NOMO-1 treated with dmso at 0.1 percent for 144 hours (cell line): Measurements from ENCODE around the gene SLC7A14.

Experiments used
- DNase-seq: peaks from one replicate; lab custom pipeline; 2025; ENCODE audit not compliant: unreplicated experiment; lab: John Stamatoyannopoulos, UW

The SLC7A14 gene

DNA sequence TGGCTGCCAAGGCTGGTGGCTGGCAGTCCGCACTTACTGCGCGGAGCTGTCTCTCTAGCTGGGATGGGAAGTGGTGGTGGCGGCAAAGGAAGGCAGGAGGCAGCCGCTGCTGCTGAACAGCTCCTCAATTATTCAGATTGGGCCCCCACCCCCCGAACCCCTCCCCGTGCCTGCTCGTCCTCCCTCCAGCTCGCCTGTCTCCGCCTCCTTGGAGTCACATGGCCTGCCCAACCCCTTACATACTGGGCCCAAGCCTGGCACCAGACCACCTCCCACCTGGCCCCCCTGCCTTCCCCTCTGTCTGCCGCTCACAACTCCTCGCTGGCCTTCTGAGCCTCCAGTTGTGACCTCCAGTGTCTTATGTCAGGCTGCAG, at the start of gene SLC7A14:
Gene SLC7A14, minus strand, starts transcription at position 139 of the 374 bp plus-strand sequence. CDS start 59,139 bp downstream, outside the sequence.
- DNase-seq: no peak

DNA sequence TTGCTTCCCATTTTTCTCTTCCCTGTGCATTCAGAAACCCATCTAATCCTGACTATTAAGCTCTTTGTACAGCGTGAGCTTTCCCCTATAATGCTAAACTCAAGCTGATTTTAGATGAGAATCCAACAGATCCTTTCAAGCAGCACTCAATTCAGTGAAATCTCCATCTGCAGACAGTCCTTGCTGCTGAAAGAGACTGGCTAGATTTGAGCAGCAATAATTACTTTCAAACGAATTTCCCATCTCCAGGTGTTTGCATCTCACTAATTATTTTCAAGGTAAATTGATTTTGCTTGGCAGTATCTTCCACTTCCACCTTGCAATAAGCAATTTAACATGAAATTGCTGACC, 49.5 kb upstream of the SLC7A14 start:
- no peak for DNase-seq

DNA sequence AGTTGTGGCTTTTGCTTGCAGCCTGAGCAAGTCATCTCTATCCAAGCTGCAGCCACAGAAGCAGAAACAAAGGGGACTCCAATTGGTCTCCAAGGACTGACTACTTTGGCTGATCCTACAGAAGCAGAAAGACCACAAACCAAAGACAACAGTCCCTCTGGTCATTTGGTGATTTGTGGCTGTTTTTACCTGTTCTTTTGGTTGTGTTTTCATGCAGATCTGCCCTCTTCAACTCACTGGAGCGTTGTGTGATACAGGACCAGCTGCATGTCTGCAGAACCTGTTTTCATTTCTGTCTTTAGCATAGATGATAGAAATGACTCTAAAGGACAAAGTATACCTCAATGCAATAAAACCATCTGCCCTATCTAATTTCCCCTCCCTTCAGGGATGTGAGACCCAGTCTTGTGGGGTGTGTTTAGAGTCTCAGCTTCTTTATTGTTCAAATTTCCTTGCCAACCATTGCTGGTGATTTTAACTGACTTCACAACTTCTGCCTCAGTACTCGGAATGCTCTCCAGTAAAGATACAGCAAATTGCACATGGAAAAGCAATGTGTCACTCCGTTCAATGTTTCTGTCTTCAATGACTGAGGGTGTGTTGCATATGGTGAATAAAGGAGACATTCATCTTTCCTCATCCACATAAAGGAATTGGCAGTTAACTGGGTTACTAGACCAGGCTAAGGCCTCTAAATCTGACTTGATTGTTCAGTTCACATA, 48.9 kb upstream of the SLC7A14 start:
- DNase-seq: no peak

DNA sequence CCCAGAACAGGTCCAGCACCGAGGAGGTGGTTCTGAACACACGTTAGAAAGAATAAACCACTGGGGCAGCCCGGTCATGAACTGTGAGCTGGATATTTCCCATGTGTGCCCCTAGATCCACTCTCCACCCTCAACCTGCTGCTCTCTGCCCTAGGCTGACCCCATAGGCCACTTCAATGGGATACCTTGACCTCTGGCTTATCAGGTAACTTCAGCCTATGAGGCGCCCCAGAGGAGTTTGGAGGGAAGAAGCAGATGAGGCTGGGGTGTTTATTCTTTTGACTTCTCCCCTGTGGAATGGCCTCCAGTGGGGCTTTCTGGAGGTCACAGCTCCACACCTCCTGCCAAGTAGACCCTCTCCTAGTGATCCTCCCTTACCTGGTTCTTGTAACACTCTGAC, 47.7 kb upstream of the SLC7A14 start:
- no peak for DNase-seq

DNA sequence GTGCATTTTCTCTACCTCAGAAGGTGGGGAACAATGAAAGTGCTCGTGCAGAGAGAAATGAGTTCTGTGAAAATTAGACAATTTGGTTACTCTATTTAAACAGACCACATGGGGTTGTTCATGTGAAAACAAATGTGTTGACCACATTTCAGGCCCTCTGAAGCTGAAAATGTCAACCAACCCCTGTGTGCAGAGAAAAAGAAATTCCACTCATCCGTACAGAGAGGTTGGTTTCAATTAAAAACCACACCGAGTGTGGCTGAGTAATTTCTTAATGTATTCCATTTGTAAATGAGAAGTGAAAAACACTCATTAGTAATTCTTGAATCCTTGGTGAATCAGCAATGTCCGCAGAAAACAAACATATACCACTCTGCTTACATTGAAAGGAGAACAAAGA, 46.9 kb upstream of the SLC7A14 start:
- no peak for DNase-seq

DNA sequence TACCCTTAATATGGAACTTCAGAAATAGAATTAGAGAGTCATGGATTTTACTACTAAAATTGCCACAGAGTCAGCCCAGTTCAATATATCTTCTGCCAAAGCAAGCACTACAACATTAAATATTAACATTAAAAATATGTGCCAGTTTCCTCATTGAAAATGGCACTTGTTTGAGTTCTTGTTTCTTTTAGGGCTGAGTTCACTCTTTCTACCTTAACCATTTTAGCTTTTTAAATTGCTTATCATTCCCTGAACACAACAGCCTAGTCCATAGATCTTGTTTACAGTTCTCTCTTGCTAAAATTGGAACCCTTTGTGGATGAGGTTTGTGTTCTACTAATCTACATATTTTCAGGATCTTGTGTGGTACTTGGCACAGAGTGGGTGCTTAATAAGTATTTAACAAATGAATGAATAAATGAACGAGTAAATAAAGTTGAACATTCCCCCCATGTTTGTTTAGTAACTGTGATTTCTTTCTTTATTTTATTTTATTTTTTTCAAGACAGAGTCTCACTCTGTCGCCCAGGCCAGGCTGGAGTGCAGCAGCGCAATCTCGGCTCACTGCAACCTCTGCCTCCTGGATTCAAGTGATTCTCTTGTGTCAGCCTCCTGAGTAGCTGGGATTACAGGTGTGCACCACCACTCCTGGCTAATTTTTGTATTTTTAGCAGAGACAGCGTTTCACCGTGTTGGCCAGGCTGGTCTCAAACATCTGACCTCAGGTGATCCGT, 46.0 kb upstream of the SLC7A14 start:
- no peak for DNase-seq

DNA sequence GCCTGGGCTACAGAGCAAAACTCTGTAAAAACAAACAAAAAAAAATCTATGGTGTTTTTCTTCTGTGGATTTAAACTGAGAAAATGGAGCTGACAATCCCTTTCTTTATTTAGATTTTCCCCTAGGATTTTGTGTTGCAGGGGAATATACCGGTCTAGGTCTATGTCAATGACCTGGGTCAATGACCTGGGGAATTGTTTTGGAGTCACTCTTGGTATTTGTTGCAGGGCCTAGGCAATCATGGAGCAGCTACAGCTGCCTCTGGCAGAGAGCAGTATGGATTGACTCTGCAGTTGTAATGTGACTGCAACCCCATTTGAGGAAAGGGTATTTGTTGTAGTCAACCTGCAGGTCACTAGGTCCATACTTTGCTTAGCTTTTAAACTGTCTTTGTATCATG, 37.6 kb upstream of the SLC7A14 start:
- DNase-seq: no peak

DNA sequence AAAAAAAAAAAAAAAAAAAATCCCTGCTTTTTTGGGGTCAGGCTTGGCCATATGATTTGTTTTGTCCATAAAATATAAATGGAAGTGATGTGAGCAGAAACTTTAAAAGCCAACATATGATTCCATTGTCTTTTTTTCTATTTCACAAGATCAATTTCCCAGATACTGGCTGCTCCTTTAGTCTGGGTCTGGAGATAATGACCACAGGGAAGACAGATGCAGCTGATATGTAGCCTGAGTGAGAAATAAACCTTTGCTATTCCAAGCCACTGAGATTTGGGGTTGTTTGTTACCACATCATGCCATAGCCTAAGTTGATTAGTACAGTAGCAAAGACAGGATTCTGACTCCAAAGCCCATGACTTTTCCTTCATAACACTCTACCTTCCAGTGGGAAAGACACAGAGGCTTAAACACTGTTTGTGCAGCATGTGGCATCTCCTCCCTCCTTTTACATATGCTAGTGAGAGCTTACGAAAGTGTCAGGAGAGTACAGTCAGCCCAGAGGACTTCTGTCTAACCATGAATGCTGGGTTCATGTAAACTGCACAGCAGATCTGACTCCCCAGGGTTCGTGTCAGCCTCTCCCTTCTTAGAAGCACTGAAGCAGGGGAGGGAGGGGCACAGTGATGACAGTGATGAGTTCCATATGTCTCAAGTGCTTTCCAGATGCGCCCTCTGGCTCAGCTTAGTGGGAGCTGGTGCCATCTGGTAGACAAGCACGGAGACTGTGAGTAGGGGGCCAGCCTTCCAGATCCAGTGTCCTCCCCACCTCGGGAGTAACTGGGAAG, 36.7 kb upstream of the SLC7A14 start:
- DNase-seq: no peak

DNA sequence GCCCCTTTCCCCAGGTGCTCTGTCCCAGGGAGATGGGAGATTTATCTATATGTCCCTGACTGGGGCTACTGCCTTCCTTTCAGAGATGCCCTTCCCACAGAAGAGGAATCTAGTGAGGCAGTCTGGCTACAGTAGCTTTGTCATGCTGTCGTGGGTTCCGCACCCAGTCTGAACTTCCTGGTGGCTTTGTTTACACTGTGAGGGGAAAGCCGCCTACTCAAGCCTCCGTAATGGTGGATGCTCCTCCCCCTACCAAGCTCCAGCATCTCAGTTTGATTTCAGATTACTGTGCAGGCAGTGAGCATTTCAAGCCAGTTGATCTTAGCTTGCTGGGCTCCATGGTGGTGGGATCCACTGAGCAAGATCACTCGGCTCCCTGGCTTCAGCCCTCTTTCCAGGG, 35.4 kb upstream of the SLC7A14 start:
- no peak for DNase-seq

DNA sequence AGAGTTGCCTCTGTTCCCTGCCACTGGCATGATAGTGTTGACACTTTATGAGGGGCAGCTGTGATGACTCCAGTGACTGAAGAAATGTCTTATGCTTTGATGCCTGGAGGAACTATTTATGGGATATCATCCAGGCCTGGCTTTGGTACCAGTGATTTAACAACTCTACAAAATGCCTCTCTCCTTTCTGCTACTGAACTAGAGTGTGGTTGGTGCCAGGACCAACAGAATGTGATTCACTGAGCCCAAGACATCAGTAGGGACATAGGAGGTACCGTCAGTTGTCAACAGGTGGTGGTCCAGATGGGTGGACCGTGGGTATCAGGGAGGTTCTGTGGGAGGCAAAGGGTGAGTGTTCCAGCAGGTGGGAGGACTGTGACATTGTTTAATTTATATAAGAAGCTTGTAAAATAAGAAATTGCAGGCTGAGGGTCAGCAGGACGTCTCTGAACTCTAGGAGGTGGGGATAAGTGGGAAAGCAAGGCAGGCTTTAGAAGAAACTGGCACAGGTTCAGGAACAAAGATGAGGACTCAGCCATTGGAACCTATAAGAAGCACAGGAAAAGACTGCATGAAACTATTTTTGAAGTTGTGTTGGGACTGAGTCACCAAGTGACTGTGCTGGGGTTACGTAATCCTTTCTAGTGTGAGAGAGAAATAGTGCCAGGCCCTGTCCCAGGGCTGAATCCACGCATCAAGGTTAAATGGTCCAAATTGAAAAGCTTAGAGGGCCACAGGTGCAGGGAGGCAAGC, 28.5 kb upstream of the SLC7A14 start:
- DNase-seq: peak; percentile 47

DNA sequence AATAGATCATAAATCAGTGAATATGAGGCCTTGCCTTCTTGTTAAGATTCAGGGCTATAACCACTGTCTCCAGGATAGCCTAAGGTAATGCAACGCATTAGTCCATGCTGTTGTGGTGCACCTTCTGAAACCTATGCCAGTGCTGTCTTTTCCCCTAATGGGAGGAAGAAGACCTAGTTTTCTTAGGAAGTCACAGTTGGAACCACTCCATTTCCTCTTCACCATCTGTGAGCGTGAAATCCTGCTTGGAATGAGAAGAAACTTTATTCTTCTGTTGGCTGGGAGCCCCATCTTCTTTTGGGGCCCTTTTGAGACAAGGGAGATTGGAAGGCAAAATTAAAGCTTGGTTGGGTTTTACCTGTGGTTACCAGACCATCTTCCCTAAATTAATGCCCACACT, 25.9 kb upstream of the SLC7A14 start:
- no peak for DNase-seq

DNA sequence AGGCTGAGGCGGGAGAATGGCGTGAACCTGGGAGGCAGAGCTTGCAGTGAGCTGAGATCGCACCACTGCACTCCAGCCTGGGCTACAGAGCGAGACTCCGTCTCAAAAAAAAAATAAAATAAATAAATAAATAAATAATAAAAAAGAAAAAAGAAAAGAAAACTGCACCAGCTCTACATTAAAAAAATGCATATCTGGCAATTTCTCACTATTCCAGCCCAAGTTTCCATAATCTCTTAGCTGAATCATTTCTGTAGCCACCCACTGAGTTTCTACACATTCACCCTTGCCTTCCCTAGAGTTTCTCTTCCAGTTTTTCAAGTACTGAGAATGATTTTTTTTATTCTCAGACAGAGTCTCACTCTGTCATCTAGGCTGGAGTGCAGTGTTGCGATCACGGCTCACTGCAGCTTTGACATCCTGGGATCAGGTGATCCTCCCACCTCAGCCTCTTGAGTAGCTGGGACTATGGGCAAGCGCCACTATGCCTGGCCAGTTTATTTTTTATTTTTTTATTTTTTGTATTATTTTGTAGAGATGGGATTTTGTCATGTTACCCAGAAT, 24.5 kb upstream of the SLC7A14 start:
- DNase-seq: no peak

DNA sequence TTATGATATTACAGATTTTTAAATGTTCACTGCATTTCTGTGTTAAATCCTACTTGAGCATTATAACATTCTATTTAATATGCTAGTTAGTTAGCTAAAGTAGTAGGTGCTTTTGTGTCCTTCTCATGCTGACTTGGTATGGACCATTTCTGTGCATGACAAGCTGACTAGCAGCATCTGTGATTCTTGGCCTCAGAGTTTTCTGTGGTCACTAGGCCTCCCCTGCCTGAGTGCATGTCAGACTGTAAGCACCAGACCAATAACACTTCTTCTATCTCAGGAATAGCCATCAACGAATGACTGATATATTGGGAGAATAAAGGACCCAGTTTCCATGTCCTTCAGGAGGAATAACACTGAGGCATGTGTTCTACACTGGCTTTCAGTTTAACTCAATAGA, 22.6 kb upstream of the SLC7A14 start:
- DNase-seq: no peak

DNA sequence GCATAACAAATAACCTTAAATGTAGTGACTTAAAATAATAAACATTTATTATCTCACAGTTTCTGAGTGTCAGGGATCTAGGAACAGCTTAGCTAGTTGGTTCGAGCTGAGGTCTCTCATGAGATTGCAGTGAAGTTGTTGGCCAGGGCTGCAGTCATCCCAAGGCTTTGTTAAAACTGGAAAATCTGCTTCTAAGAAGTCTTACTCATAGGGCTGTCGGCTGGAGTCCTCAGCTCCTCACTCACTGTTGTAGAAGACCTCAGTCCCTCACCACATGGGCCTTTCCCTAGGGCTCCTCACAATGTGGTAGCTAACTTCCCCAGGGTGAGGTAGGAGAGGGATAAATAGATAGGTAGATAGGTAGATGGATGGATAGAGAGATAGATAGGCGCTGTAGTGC, 20.8 kb upstream of the SLC7A14 start:
- no peak for DNase-seq

DNA sequence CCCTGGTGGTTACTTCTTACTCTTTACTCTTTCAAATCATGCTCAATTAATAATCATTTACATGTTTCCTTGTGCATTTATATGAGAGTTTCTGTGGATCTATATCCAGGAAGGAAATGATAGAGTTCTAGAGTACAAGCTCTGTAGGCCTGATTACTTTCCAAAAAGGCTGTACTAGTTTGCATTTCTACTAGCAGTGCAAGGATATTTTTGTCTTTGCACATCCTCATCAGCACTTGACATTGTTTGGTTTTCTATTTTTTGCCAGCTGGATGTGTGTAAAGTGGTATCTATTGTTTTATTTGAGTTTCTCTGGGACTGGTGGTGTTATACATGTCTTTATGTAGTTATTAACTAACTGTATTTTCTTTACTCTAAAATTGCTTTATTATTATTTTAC, 19.6 kb upstream of the SLC7A14 start:
- DNase-seq: no peak

DNA sequence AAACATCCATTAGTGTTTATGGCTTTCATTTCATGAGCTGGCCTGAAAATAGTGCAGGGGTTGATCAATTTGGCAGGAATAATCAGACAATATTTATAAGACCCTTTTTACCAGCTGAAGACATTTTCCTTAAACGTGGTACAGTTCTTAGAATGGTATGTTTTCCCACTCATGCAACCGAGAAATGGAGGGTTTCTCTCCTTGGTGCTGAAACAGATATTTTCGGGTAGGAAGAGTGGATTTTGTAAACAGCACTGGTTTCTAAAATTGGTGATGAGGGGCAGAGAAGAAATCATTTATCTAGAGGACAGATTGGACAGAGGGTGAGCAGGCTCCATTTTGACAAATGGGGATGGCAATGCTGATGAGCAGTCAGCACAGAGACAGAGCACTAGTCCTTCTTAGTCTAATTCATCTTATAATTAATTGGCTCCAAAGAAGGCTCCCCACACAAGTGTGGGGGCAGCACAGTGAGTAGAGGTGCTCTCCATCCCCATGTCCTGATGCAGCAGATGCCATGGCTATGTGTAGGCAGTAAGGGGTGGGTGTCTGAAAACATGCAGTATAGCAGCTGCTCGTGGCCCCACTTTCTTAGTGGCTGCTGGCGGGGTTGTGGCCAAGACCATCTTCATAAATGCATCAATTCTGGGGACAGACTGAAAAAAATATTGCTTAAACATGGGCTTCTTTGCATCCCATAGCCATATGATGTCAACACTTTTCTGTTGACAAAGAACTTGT, 18.1 kb upstream of the SLC7A14 start:
- no peak for DNase-seq

DNA sequence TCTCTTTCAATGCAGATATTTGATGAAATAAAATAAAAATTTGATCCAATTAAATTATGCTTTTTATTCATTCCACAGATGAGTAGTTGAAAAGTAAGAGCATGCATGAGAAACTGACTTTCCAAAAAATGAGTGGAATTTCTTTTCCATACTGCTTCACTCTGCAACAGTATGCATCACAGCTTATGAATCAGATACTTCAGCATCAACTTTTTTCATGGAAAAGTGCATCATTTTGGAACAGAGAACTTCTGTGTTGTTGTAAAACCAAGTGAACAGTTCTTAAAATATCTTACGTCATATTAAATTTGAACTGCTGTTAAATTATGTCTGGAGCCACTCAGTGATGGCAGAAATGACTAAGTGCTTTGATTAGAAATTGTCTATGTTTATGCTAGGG, 16.7 kb upstream of the SLC7A14 start:
- DNase-seq: no peak

DNA sequence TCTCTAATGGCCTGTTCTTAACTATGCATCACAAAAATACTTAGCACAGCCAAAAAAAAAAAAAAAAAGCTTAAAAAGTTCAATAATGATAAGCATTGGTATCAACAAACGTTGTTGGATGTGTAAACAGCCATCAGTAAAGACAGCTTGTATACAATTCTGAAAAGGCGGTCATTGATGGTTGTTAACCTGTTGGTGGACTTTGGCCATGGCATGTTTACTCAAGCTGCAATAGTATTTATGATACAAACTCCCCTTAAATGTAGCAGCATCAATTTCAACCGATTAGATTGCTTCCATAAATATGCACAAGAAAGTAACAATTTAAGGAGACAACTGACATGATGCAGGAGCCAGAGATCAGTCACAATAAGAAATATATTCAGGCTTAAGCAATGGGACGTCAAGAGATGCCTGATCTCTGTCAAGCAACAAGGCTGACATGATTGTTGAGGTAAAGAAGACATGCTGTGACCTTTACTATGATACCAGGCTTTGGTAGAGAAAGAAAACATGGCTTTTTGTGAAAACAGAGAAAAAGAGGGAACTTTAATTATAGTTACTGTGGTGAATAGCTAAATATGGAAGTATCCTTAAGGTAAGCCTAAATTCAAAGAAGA, 14.2 kb upstream of the SLC7A14 start:
- DNase-seq: no peak

DNA sequence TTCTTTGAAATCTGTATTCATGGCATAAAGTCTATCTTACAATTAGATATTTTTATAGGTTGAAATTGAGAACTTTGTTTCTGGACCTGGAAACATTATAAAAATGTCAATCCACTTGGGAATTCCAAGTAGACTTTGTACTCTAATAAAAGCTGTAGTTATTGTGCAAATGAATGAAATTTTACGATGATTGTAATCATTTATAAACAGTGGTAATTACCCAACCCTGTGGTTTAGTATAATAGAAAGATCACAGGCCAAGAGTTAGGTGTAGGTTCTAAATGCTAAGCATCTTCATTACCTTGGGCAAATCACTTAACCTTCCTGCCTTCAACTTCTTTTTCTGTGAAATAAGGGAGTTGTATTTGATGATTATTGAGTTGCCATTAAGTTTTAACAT, 13.2 kb upstream of the SLC7A14 start:
- no peak for DNase-seq

DNA sequence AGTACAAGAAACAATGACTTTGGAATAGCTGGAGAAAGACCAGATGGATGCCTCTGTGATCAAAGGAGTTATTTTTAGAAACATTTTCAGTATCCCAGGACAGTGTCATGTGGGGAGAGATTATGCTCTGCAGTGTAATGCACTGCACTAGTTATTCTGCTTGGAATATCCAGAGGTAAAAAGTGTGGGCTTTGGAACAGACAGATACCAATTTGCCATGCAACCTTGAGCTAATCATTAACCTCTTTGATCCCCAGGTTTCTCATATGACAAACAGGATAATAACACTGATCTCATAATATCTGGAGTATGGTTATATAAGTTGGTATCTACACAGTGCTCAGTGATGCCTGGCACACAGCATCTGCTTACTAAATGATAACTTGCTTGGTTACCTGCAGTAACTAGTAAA, 12.2 kb upstream of the SLC7A14 start:
- DNase-seq: no peak
